HG03108 (cell line): ENCODE measurements around the gene SPSB3.

ENCODE experiments used
- ATAC-seq: cut with Tn5 transposase; IDR thresholded peaks from one replicate; pipeline ENCODE4 v1.9.1; 2021; ENCODE audit warnings: moderate library complexity; ENCODE audit not compliant: unreplicated experiment

The SPSB3 gene

DNA sequence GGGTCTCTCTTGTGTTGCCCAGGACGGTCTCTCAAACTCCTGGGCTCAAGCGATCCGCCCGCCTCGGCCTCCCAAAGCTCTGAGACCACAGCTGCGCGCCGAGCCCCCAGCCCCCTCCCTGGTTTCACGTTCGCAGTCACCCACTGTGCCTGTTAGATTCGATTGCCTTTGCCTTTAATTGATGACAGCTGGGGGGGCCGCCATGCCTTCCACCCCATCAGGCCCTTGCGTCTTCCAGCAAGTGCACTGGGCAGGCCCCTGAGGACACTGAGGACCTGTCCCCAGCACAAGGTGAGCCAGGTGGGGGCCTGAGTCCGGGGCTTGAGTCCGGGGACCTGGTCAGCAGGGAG is 7.9 kb upstream of the SPSB3 start:
- no peak for ATAC-seq

GRCh38 chr16:1789643-1790045 is 7.3 kb upstream of the SPSB3 start:
- ATAC-seq: no peak

GRCh38 chr16:1788708-1789100 is 6.3 kb upstream of the SPSB3 start:
- ATAC-seq: no peak

- no peak for ATAC-seq
Measured at GRCh38 chr16:1788095-1788707, 5.8 kb upstream of the SPSB3 start.

- ATAC-seq: no peak
Measured at GRCh38 chr16:1787322-1788094, 5.1 kb upstream of the SPSB3 start.

GRCh38 chr16:1787056-1787321 is 4.6 kb upstream of the SPSB3 start:
- ATAC-seq: no peak

DNA sequence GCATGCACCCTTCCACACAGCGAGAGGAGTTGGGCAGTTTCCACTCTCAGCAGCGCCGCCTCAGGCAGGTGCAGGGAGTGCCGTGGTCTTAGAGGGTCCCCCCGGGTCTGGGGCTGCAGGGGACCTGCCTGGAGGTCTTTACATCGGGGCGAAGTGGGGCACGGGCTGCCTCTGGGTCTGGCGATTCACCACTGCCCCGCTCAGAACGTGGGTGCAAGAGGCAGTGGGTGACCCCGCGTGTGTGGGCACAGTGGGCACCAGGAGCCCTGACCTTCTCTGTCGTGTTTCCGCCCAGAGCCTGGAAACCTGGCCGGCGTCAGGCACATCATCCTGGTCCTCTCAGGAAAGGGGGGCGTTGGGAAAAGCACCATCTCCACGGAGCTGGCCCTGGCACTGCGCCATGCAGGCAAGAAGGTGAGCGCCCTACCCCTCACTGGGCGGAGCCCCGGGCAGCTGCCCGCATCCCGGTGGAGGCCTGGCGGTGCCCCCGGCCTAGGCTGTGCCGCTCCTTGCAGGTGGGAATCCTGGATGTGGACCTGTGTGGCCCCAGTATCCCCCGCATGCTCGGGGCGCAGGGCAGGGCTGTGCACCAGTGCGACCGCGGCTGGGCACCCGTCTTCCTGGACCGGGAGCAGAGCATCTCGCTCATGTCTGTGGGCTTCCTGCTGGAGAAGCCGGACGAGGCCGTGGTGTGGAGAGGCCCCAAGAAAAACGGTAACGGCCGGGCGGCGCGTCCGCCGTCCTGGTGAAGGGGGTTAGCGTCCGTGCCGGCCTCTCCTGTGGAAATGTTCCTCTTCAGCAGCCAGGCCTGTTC is 4.1 kb upstream of the SPSB3 start:
- no peak for ATAC-seq

DNA sequence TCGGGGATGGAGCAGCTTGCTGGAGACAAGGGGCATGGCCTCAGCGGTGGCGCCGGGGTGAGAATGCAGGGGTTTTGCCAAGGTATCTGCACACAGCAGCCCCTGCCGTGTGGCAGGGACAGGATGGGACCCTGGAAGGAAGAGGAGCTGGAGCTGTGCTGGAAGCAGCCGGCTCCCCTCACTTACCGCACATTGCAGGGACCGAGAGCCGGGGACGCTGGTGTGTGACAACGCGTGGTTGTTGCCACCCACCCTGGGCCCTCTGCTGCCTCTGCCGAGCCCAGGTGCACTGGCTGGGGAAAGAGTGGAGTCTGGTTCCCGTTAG is 3.4 kb upstream of the SPSB3 start:
- no peak for ATAC-seq

GRCh38 chr16:1784977-1785845 is 2.8 kb upstream of the SPSB3 start:
- no peak for ATAC-seq

- no peak for ATAC-seq
Measured at GRCh38 chr16:1781758-1782407, 488 bp downstream of the SPSB3 start.

DNA sequence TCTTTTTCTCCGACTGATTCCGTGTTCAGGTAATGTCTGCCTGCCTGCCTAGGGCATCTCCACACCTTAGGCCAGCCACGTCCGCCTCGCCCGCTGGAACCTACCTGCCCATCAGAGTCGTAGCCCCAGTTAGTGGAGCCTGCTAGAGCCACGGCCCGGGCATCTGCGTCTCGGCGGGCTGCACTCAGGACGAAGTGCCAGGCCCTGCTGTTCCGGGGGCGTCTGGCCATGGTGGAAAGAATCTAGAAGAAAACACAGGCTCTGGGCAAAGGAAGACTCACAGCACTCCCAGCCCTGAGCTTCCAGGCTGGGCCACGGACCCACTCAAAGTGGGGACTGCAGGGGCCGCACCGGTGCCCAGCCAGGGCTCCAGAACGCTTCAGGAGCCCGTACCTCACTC is 1.1 kb downstream of the SPSB3 start:
- ATAC-seq: no peak

GRCh38 chr16:1780677-1781072 is 1.7 kb downstream of the SPSB3 start:
- ATAC-seq: no peak

DNA sequence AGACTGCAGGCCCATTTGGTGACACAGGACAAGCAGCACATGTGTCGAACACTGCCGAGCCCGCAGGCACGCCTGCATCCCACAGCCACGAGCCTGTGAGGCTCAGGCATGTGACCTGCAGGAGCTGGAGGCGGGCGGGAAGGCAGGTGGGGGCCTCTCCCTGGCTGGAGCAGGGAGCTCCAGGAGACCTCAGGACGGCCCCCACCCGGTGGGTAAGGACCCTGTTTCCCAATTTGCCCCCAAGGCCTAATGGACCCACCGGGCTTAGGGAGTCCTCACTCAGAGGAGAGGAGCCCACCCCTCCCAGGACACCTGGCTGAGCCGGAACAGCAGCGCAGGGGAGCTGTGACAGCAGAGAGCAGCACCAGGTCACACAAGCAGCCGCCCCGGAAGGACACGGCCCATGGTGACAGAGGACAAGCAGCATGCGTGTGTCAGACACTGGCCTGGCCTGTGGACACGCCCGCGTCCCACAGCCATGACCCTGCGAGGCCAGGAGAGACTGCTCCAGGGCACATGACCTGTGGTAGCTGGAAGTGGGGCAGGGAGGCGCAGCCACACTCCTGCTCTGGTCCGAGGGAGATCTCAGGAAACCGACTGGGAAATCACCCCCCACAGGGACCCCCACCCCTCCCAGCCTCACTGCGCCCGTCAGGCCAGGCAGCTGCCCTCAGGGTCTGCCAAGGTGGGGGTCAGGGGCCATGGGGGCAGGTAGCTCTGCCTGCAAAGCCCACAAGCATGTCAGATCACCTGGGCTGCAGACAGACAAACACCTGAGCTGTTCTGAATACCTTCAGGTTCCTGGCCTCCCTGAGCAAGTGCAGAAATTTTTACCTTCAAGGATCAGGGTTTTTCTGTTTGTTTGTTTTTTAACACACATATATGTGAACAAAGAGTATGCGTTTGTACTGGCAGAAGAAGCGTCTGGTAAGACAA is 2.4 kb downstream of the SPSB3 start:
- no peak for ATAC-seq

DNA sequence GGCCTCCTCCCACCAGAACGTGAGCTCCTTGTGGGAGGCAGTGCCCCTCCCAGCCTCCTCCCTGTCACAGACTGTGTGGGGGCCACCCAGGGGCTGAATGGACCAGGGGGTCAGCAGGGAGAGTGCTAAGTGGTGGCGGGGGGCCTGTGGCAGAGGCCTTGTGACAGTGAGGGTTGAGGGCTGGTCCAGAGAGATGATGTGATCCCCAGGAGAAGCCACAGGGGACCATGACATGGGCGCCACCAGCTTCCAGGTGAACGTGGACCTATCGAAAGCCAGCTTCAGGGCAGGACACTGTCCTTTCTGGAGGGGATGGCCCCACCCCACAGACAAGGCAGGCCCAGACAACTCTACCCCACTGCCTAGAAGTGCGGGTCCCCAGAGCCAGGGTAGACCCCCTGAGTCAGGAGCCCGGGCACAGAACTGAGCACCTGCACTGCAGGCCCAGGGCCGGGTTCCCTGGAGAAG is 3.1 kb downstream of the SPSB3 start:
- no peak for ATAC-seq

GRCh38 chr16:1778200-1779179 is 3.9 kb downstream of the SPSB3 start:
- ATAC-seq: no peak

GRCh38 chr16:1777375-1778199 is 4.8 kb downstream of the SPSB3 start:
- ATAC-seq: no peak

DNA sequence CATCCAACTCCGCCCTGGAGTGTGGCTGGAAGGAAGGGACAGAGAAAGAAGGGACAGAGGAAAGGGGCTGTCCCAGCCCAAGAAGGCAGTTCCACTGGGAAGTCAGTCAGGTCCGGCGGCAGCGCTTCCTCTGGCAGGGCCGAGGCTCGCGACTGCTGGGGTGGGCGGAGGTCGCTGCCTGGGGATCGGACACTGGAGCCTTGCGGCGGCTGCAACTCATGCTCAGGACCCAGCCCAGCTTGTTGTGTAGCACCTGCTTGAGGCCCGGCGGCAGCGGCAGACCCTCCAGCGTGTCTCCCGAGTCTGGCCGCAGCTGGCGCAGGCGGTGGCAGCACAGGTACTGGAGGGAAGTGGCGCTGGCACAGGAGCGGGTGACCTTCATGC is 5.4 kb downstream of the SPSB3 start:
- no peak for ATAC-seq

DNA sequence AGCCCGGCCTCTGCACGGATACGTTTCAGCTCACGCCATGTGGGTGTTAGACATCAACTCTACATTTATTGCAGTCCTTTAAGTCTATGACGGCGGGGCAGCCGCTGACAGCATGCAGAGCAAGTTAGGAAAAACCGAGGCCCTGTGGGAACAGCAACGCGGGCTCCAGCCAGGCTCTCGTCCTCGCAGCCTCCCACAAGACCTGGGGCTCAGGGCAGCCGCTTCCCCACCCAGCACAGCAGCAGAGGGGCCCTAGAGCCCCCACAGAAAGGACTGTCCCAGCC is 5.8 kb downstream of the SPSB3 start:
- no peak for ATAC-seq
